Lung (tissue), 12 donors: ENCODE data around the gene NCR2. TPM values are rescaled to one million over a fixed set of nuclear protein-coding genes. Genes with fewer than 3 reads are reported as not detected.
A peak's percentile ranks its signal among the peaks of the same experiment; 100 is the strongest.

Experiments
- ATAC-seq: fragments of 200-7000 bp; cut with Tn5 transposase; one replicate; pipeline ENCODE4 v1.9.1; 2020; ENCODE audit warnings: moderate number of reproducible peaks; ENCODE audit not compliant: insufficient read depth, low FRiP score
- DNase-seq, 3 donors: peaks; one replicate each; pipeline ENCODE4 v3.0.0-alpha.2; 2013 to 2017
- H3K27ac ChIP-seq, 2 donors: one replicate each; pipeline ENCODE4 v1.5.1; 2013; ENCODE audit warnings: mild to moderate bottlenecking in 2 of 2, moderate library complexity in 2 of 2, control low read depth in 1 of 2, inconsistent platforms in 1 of 2, low read depth in 1 of 2, low read length in 1 of 2
- H3K27me3 ChIP-seq, 3 donors: one replicate each; pipeline ENCODE4 v1.5.1; 2013; ENCODE audit warnings: low read length in 2 of 3; ENCODE audit not compliant: control insufficient read depth in 3 of 3, insufficient read depth in 3 of 3
- H3K36me3 ChIP-seq, 4 donors: one replicate each; pipeline ENCODE4 v1.5.1; 2013; ENCODE audit warnings: low read length in 4 of 4, mild to moderate bottlenecking in 1 of 4, moderate library complexity in 1 of 4; ENCODE audit not compliant: control insufficient read depth in 4 of 4, insufficient read depth in 4 of 4
- H3K4me1 ChIP-seq, 5 donors: one replicate each; pipeline ENCODE4 v1.5.1; 2013; ENCODE audit warnings: low read length in 5 of 5, mild to moderate bottlenecking in 2 of 5, moderate library complexity in 1 of 5; ENCODE audit not compliant: control insufficient read depth in 5 of 5, insufficient read depth in 5 of 5
- H3K4me3 ChIP-seq: one replicate; pipeline ENCODE4 v1.5.1; 2013; ENCODE audit warnings: mild to moderate bottlenecking, control low read depth, moderate library complexity
- H3K9ac ChIP-seq, 2 donors: one replicate each; pipeline ENCODE4 v1.5.1; 2013; ENCODE audit warnings: low read length in 2 of 2, control low read depth in 1 of 2; ENCODE audit not compliant: insufficient read depth in 1 of 2
- H3K9me3 ChIP-seq, 4 donors: one replicate each; pipeline ENCODE4 v1.5.1; 2013; ENCODE audit warnings: low read length in 3 of 4, mild to moderate bottlenecking in 1 of 4, moderate library complexity in 1 of 4; ENCODE audit not compliant: control insufficient read depth in 4 of 4, insufficient read depth in 3 of 4
- CTCF ChIP-seq: IDR thresholded peaks from 2 replicates; pipeline ENCODE4 v1.5.1; 2012; ENCODE audit warnings: mild to moderate bottlenecking; ENCODE audit errors: control extremely low read depth, extremely low read depth
- WGBS, 2 donors: extraction: QIAGEN DNeasy Blood & Tissue Kit; methylation state at CpG; one replicate each; pipeline ENCODE4 v1.1.7; 2013; 5-methylcytosine and 5-hydroxymethylcytosine counted together
- polyA plus RNA-seq, 2 donors: library from polyadenylated mRNA; stranded (reverse); fragments of 200-250 nt; gene quantifications; one replicate each; pipeline ENCODE4 v1.2.1, GENCODE V29; 2013
- total RNA-seq, 2 donors: library from RNA; depleted of rRNA in 1 of 2; stranded (reverse); fragments of >200 nt in 1 of 2; gene quantifications; one replicate each; pipeline ENCODE4 v1.2.1, GENCODE V29; 2014 to 2021
- donor health status: control.
- donor health status: control.
- donor health status: Bipolar disorder and iron deficiency.
- donor health status: healthy.
- donor health status: DM: yes; HTN: yes; CAD: no.

The NCR2 gene
- total and polyA plus RNA-seq, 4 donors, result not detected

- WGBS, 2 donors, result 66 to 68% methylated on average over 11 of the region's 11 CpGs
- no peak for ATAC-seq
- Histone ChIP-seq H3K36me3 (no peaks in the 10 kb centered on the region), H3K4me1 (no peaks in the 10 kb centered on the region), H3K4me3 (no peak overlapping the region), H3K27me3 (no peaks in the 10 kb centered on the region), H3K9me3 (no peaks in the 10 kb centered on the region), H3K27ac (no peak overlapping the region), H3K9ac (no peak overlapping the region)
- DNase-seq, result peak in 1 of 3 donors; percentile 22
- no peak for TF ChIP-seq CTCF
Measured at GRCh38 chr6:41334482-41335040, 847 bp upstream of the NCR2 start.

GRCh38 chr6:41335943-41336342 lies 535 bp downstream of the NCR2 start:
- no peaks in the 10 kb centered on the region for H3K4me1 ChIP-seq
- no peak overlapping the region for H3K9ac ChIP-seq
- no peaks in the 10 kb centered on the region for H3K36me3 ChIP-seq
- no peak for TF ChIP-seq CTCF
- no peaks in the 10 kb centered on the region for H3K27me3 ChIP-seq
- DNase-seq (no peak), ATAC-seq (no peak)
- 88 to 93% methylated on average over 11 of the region's 11 CpGs for WGBS, 2 donors
- no peak overlapping the region for H3K4me3 ChIP-seq
- no peaks in the 10 kb centered on the region for H3K9me3 ChIP-seq
- H3K27ac ChIP-seq, result no peak overlapping the region

- Histone ChIP-seq H3K4me3 (no peak overlapping the region), H3K4me1 (no peaks in the 10 kb centered on the region), H3K27ac (no peak overlapping the region), H3K27me3 (no peaks in the 10 kb centered on the region), H3K36me3 (no peaks in the 10 kb centered on the region), H3K9me3 (no peaks in the 10 kb centered on the region), H3K9ac (no peak overlapping the region)
- 83 to 86% methylated on average over 1 of the region's 1 CpG for WGBS, 2 donors
- TF ChIP-seq CTCF, result no peak
- DNase-seq (peak in 1 of 3 donors; percentile 19), ATAC-seq (no peak)
Measured at GRCh38 chr6:41336824-41337223, 1.4 kb downstream of the NCR2 start.

GRCh38 chr6:41337709-41338108 lies 2.3 kb downstream of the NCR2 start:
- ATAC-seq, result no peak
- Histone ChIP-seq H3K27ac (no peak overlapping the region), H3K36me3 (no peaks in the 10 kb centered on the region), H3K4me1 (no peaks in the 10 kb centered on the region), H3K9ac (no peak overlapping the region), H3K9me3 (no peaks in the 10 kb centered on the region), H3K4me3 (no peak overlapping the region), H3K27me3 (no peaks in the 10 kb centered on the region)
- DNase-seq, result no peak
- TF ChIP-seq CTCF, result no peak
- 76 to 92% methylated on average over 4 of the region's 4 CpGs for WGBS, 2 donors
